Spleen (tissue), 7 donors: Measurements from ENCODE around the gene TEKT5.

Experiments
- CTCF ChIP-seq, 11 experiments: fragments of 200-600 bp in 7 of 11; fragments of 450-650 bp in 4 of 11; sonication (generic) in 4 of 11; IDR thresholded peaks in 8 of 11; conservative IDR thresholded peaks in 3 of 11; 1 replicate in 7 of 11; 2 replicates in 4 of 11; pipeline versions ENCODE4 v1.4.0 to v1.8.0; 2016 to 2021; ENCODE audit warnings: antibody characterized with exemption in 11 of 11, inconsistent platforms in 4 of 11, mild to moderate bottlenecking in 1 of 11
- POLR2A ChIP-seq, 3 donors: fragments of 450-650 bp; IDR thresholded peaks; one replicate each; pipeline ENCODE4 v1.5.1; 2017; ENCODE audit warnings: antibody characterized with exemption in 3 of 3, mild to moderate bottlenecking in 1 of 3
- donor health status: DM: no; HTN: no; CAD: no; lungs with moderate emphysema.
- donor health status: DM: no; HTN: no; CAD: no.
- donor health status: DM: no; HTN: no; CAD: no.

- TF ChIP-seq CTCF (IDR thresholded peaks at IDR 0.05 in 8 of 11, conservative IDR thresholded peaks at IDR 0.05 in 3 of 11) (peak in 3 of 11 experiments; percentile 5 to 40 (median 16)), POLR2A (IDR thresholded peaks at IDR 0.05) (peak; percentile 21 to 49 (median 45))
Measured at GRCh38 chr16:10743610-10744369, 49.1 kb upstream of the TEKT5 start, which contains the start of gene NUBP1.
